ENCODE measurements around the gene STXBP5L. TPM values are rescaled to one million over a fixed set of nuclear protein-coding genes. Genes with fewer than 3 reads are reported as not detected.
"Not testable (repeated sequence)": the region's sequence is repeated elsewhere in the genome, so short reads cannot be mapped to it uniquely, and the experiment has no call there.

STXBP5L gene
- total RNA-seq, 4 donors from 2014 or later = not detected

- ATAC-seq (ENCODE audit: low FRiP score) = no peak
- DNase-seq (ENCODE audit: low spot score) = no peak
- TF ChIP-seq CTCF (IDR thresholded peaks at IDR 0.05) = no peak
Measured at GRCh38 chr3:121274411-121274810, 366.4 kb downstream of the STXBP5L start.

GRCh38 chr3:121295452-121295851, 387.4 kb downstream of the STXBP5L start:
- no peak for TF ChIP-seq CTCF (IDR thresholded peaks at IDR 0.05)
- ATAC-seq (ENCODE audit: low FRiP score) = no peak

GRCh38 chr3:121295979-121296378, 388.0 kb downstream of the STXBP5L start:
- no peak for DNase-seq (ENCODE audit: low spot score)
- no peak for ATAC-seq (ENCODE audit: low FRiP score)
- TF ChIP-seq CTCF (IDR thresholded peaks at IDR 0.05) = no peak

More at GRCh38 chr3:121295452-121295851, 387.4 kb downstream of the STXBP5L start:
- DNase-seq (ENCODE audit: low spot score) = no peak

- TF ChIP-seq CTCF (IDR thresholded peaks at IDR 0.05) = no peak
- DNase-seq (ENCODE audit: low spot score) (no peak), ATAC-seq (ENCODE audit: low FRiP score) (no peak)
Measured at GRCh38 chr3:121324320-121324719, 416.3 kb downstream of the STXBP5L start.

- DNase-seq (ENCODE audit: low spot score) (no peak), ATAC-seq (ENCODE audit: low FRiP score) (no peak)
- TF ChIP-seq CTCF (IDR thresholded peaks at IDR 0.05) = no peak
Measured at GRCh38 chr3:121330118-121330517, 422.1 kb downstream of the STXBP5L start.

GRCh38 chr3:121330634-121331033, 422.6 kb downstream of the STXBP5L start:
- ATAC-seq (ENCODE audit: low FRiP score) (no peak), DNase-seq (ENCODE audit: low spot score) (no peak)
- no peak for TF ChIP-seq CTCF (IDR thresholded peaks at IDR 0.05)

GRCh38 chr3:121355960-121356359, 448.0 kb downstream of the STXBP5L start:
- DNase-seq (ENCODE audit: low spot score); ATAC-seq (ENCODE audit: low FRiP score): not testable (repeated sequence)

Data from omental fat pad (tissue), 4 donors.